ENCODE measurements around the gene USH1G. TPM values are rescaled to one million over a fixed set of nuclear protein-coding genes. Genes with fewer than 3 reads are reported as not detected.
"Not testable (repeated sequence)": the region's sequence is repeated elsewhere in the genome, so short reads cannot be mapped to it uniquely, and the experiment has no call there.

Gene USH1G
- total RNA-seq, 1 donor from 2014 or later, result not detected

DNA sequence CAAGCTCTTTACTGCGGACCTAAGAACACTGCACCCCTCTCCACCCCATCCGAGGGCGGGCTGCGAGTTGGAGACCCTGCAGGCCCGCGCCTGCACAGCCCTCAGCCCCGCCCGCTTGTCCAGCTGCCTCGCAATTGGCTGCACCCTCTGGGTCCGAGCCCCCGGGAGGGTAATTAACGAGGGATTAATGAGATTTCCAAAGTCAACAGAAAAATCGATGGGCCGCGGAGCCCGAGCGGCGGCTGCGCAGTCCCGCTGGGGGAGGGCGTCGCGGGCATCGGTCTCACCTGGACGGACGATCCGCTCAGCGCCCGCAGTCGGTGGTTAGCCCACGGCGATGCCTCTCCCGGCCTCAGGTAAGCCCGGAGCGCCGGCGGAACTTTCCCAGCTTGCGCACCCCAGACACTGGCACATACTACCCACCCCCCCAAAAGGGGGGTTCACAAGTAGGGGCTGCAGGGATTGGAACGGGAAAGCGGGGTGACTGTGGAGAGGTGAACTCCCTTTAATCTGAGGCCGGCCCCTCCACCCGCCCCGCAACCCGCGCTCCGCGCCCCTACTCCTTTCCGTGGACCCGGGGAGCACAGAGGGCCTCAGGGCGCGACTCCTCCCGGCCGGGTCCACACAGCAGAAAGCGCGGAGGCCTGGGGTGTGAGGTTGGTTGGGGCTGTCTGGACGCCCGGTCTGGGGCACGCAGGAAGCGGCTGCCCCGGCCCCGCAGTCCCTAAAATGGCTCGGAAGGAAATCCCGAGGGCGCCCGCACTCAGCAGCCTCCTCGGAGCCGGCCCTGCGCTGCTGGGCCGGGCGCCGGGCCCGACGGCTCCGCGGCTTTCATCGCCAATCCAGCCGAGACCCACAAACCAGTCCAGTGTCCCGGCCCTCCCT is 12.8 kb upstream of the USH1G start, which contains the start of gene OTOP3:
Gene OTOP3, plus strand, starts transcription at position 314 of the 885 bp plus-strand sequence. Its CDS starts 24 bp downstream, at position 338.
- peak; percentile 34 for ATAC-seq

DNA sequence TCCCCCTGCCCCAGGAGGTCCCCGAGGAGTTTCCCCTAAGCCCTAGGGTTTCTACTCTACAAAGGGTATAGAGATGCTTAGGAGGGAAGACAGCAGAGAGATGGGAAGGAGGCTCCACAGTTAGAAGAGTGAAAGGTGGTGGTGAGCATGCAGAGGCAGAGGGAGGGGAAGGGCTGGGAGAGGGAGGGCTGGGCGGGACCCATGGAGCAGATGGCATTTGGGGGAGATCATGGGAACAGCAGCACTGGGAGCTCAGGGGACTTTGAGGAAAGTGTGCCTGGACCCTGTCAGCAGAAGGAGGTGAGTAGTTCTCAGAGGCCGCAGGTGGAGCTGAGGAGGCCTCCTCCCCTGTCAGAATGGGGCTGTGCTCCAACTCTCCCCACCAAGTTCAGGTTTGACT is 12.0 kb upstream of the USH1G start:
- DNase-seq (ENCODE audit: low spot score), result no peak
- no peak for ATAC-seq

More for the DNA sequence above, 12.8 kb upstream of the USH1G start, which contains the start of gene OTOP3:
- no peak for DNase-seq (ENCODE audit: low spot score)

DNA sequence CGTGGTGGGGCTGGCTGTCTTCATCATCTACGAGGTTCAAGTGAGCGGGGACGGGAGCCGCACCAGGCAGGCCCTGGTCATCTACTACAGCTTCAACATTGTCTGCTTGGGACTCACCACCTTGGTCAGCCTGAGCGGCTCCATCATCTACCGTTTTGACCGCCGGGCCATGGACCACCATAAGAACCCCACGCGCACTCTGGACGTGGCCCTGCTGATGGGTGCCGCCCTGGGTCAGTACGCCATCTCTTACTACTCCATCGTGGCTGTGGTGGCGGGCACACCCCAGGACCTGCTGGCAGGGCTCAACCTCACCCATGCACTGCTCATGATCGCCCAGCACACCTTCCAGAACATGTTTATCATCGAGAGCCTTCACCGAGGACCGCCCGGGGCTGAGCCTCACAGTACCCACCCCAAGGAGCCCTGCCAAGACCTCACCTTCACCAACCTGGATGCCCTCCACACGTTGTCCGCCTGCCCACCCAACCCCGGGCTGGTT is 7.5 kb upstream of the USH1G start:
- no peak for DNase-seq (ENCODE audit: low spot score)
- no peak for ATAC-seq

DNA sequence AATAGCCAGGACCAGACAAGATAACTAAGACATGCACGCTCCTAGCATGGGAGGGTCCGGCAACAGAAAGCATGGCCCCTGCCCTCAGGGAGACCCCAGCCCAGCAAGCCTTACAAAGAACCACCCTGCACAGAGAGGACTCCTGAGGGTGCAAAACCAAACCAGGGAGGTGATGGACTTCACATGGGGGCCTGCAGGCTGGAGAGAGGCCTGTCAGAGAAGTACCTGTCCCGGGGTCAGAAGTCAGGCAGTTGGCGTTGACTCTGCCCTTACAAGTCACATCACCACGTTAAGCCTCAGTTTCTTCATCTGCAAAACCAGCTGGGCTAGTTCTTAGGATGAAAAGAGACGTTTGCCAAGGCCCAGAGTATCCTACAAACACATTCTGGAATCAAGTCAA is 5.7 kb upstream of the USH1G start:
- ATAC-seq (no peak), DNase-seq (ENCODE audit: low spot score) (no peak)

DNA sequence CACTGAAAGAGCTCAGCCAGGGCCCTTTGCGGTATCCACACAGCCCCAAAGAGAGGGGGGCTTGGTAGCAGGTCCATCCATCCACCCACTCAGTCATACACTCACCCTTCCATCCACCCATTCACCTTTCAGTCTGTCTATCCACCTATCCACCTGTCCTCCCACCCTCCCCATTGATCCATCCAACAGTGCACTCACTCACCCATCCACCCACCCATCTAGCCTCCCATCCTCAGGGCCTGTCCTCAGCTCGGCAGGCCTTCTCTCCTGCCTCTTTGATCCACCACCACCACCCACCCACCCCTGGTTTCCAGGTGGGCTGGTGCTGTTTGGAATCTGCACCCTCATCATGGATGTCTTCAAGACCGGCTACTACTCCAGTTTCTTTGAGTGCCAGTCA is 2.2 kb upstream of the USH1G start:
- DNase-seq (ENCODE audit: low spot score) (no peak), ATAC-seq (no peak)

DNA sequence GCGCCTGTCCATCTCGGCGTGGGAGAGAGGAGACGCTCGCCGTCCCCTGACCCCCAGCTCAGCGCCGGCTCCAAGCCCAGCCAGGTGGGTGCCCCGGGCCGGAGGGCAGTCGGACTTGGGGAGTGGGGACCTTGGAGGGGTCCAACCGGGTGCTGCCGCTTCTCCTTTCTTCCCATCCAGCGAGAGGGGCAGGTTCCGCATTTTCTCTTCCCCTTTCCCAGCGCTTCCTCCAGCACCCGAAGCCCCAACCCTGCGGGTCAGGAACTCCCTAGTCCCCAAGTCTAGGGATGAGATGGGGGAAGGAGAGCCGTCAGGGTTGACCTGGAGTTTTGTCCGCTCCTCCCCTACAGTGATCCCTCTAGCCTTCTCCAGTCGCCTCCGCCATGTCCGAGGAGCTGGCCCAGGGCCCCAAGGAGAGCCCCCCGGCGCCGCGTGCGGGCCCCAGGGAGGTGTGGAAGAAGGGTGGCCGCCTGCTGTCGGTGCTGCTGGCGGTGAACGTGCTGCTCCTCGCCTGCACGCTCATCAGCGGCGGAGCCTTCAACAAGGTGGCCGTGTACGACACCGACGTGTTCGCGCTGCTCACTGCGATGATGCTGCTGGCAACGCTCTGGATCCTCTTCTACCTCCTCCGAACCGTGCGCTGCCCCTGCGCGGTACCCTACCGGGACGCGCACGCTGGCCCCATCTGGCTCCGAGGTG is 1.3 kb upstream of the USH1G start, which contains the start of gene OTOP2:
Gene OTOP2, plus strand, starts transcription at position 24 of the 699 bp plus-strand sequence. Its CDS starts 360 bp downstream, at position 384.
- ATAC-seq, result peak; percentile 15
- DNase-seq (ENCODE audit: low spot score), result no peak

DNA sequence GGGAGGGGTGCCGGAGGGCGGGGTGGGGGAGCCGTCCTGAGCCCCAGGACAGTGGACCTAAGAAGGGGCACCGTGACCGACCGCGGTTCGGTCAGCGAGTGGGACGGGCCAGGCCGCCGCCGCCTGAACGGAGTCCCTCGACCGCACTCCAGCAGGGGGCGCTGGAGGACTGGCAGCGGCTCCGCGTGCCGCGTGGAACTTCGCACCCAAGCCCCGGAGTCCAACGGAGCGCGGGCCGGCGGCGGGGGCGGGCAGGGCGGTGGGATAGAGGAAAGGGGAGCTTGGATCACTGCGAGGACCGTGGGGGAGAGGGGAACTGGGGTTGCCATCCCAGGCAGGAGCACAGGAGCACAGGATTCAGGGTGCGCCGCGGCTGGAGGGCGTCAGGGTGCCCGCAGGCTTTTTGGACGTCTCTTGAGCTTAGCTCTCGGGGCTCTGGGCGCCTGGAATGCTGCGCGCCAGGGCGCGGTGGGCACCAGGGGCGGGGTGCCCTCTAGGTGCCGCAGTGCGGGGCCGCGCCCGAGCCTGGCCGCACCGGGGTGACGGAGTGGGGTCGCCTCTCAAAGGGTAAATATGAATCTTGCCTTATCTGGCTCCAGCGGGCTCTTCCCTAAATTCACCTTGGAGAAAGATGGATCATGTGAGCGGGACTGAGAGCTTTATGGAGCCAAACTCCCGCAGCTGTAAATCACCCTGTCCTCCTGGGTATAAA is 639 bp upstream of the USH1G start:
- DNase-seq (ENCODE audit: low spot score), result peak; percentile 73
- ATAC-seq, result peak; percentile 87

DNA sequence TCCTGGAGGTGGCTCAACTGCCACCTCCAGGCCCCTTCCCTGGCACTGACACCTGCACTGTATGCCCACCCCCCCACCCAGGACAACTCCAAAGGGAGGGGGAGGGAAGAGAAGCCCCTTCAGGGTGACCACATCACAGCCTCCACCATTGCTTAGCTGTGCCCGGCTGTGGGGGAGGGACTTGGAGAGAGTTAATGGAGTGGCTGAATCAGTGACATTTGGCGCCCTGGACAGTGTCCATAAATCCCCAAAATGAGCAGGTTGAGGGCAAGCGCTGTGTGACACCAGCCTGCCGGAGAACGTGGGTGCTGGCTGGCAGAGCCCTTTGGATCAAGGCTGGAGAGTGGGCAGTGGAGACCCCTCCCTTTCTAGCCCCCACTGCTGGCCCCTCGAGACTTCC is 883 bp downstream of the USH1G start:
- no peak for ATAC-seq
- no peak for DNase-seq (ENCODE audit: low spot score)

DNA sequence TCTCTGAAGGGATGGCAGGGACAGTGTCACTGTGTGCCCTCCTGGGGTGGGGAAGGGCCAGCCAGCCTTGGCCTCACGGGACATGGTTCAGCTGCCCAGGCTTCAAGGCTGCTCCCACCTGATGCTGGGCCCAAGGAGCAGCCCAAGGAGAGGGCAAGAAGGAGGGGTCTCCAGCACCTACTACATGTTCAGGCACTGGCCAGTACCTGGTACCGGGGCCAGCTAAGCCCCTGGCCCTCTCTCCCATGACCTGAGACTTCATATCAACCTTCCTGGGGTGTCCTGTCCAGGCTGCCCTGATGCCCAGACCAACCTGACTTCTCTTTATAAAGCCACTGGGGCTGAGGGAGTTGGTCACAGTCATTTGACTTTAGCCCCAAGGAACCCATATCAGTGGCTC is 1.3 kb downstream of the USH1G start:
- ATAC-seq (no peak), DNase-seq (ENCODE audit: low spot score) (no peak)

DNA sequence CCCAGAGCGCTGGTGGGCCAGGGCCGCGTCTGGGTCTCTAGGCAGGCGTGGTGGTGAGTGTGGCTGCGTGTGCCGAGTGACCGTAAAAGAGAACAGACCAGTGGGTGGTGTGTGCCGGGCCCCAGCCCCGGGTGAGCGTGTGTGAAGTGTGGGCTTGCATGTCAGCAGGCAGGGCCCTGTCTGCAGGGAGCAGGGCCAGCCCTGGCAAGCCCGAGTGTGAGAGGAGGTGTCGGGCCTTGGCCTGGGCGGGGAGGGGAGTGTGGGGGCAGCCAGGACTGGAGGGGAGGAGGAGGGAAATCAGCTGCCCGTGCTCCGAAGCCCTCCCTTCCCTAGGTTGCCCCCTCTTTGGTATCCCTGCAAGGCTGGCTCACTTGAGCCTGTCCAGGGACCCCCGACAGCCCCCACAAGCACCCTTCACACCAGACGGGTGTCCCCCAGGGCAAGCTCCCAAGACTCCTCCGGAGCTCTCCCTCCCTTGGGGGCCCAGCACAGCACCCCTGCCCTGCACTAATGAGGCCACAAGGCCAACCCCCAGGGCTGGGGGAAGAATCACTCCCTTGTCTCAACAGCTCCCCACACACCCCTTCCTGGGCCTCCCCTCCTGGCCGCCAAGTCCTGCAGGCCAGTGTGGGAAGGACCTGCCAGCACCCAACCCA is 1.9 kb downstream of the USH1G start:
- ATAC-seq (no peak), DNase-seq (ENCODE audit: low spot score) (no peak)

DNA sequence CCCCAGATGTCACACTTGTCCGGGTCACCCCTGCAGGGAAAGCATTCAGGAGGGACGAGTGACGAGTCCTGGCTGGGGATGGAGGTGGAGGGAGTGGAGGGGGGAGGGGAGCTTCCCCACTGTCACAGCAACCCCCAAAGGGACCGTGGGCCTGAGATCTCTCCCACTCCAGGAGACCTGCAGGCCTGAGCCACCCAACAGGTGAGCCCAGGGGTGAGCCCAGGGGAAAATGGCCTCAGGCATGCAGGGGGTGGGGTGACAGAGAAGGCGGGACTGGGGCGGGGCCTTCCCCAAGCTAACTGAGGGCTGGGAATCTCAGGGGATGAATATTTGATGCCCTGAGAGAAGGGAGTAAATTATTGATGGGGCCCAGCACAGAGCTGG is 2.4 kb downstream of the USH1G start:
- no peak for DNase-seq (ENCODE audit: low spot score)
- ATAC-seq, result no peak

DNA sequence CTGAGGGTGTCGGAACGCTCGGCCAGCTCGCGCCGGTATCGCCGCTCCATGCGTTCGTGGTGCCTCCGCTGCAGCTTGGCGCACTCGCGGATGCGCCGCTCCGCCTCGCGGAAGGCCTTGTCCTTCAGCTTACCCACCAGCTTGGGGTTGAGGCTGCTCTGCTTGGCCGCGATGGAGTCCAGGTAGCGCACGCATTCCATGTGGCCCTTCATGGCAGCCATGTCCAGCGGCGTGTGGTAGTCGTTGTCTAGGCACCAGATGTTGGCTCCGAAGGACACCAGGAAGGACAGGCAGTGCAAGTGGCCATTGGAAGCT is 2.8 kb downstream of the USH1G start:
- no peak for DNase-seq (ENCODE audit: low spot score)
- no peak for ATAC-seq

DNA sequence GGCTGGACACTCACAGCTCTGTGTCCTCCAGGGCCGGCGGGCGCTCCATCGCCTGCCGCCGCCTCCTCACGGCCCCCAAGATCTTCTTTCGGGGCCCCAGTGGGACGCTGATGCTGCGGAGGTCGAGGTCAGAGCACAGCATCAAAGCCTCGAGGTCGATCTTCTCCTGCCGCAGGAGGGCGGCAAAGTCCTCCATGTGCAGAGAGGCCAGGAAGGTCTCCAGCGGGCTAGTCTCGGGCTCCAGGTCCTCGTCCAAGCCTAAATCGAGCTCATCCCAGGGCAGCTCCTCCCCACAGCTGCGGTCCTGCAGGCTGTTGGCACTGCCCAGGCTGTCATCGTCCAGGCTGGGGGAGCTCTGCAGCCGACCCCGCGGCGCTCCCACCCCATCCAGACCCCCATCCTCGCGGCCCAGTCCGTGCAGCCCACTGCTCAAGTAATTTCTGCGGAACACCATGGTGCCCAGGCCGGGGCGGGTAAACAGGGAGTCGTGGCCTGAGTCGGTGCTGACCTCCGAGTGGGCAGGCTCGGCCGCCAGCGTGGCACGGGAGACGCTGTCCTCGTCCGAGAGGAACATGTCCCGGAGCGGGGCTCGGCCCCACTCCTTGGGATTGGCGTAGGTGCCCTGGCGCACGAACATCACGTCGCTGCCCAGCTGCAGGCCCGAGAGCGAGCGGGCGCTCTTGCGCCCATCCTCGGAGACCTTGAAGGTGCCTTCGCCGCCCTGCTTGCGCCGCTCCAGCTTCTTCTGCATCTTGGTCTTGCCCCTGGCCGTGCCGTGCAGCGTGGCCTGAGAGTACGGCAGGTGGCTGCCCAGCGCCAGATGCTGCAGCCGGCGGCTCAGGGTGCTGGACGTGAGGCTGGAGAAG is 3.4 kb downstream of the USH1G start:
- DNase-seq (ENCODE audit: low spot score) (no peak), ATAC-seq (peak; percentile 39)

DNA sequence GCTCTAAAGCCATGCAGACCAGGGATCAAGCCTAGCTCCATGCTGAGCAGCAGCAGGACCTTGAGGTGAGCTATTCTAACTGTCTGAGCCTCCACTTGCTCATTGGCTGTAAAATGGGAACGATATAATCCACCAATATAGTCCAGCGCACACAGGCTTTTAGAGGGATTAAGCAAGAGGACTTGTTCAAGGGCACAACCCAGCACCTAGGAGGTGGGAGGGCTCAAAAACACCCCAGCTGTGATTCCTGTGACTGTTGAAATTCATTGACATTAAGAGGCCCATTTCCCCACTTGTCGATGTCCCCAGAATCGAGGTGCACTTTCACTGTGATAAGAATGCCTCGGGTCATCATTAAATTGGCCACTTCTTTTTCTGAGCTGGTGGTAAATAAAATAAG is 4.1 kb downstream of the USH1G start:
- DNase-seq (ENCODE audit: low spot score), result no peak
- ATAC-seq, result no peak

DNA sequence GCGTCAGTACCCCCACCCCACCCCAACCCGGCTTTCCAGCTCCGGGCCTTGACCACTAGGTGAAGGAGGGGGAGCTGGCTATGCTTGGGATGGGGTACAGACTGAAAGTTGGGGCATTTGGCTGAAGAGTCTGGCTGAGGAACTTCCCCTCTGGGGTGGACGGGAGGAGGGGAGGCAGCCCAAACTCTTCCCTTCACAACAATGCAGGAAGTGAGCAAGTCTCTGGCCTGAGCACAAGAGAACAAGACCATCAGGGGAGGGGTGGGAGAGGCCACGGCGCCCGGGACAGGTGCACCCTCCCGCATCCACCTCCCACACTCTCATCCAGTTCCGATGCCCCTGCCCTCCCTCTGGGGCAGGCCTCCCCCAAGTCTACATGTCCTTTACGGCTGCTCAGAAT is 5.6 kb downstream of the USH1G start:
- peak; percentile 23 for ATAC-seq

DNA sequence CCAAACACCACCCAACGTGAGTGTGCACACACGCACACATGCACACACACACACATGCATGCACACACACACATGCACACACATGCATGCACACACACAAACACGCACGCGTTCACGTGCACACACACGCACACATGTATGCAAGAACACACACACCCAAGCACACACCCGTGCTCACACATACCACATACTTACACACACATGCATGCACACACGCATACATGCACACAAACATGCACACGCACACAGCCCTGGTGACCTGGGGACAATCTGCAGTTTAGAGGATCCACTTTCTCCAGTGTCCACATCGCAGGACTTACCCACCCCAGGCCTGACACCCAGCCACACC is 6.2 kb downstream of the USH1G start:
- DNase-seq (ENCODE audit: low spot score) (no peak), ATAC-seq (no peak)

More for the DNA sequence above, 5.6 kb downstream of the USH1G start:
- no peak for DNase-seq (ENCODE audit: low spot score)

DNA sequence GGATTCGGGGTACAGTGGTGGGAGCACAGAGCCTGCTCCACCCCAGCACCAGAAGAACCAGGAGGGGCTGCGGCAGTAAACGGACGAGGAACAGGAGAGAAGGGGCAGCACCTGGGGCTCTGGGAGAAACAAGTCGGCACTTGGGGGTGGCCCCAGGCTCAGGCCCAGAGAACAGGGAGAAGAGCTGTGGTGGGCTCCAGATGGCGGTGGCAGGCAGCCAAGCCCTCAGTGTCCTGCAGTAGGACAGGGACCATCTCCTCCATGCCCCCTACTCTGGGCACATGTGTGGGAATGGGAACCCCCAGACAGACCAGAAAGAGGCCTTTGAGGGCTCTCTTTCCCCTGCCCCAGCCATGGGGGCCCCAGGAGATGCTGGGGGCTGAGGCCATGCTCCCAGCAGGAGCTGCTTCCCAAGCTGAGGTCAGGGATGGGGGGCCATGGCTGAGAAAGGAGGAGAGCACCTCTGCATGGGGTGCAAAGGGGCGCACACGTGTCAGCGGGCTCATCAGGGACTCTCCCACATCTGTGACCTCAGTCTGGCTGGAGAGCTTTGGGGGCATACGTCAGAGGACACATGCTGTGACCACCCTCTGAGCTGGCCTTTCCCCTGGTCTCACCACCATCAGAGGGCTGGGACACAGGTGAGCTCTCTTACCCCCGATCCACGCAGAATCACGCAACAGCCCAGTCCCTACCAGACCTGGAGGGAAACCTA is 6.8 kb downstream of the USH1G start:
- DNase-seq (ENCODE audit: low spot score) (no peak), ATAC-seq (no peak)

DNA sequence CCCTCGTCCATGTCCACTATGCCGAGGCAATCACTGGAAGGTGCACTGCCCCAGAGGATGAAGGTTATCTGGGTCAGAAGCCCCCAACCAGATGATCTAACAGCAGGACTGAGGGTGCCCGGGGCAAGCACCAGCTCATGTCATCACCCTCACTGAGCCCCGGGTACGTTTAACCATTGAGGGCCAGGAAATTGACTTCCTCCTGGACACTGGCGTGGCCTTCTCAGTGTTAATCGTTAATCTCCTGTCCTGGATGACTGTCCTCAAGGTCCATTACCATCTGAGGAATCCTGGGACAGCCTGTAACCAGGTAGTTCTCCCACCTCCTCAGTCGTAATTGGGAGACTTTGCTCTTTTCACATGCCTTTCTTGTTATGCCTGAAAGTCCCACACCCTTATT is 11.6 kb downstream of the USH1G start:
- ATAC-seq; DNase-seq (ENCODE audit: low spot score): not testable (repeated sequence)

DNA sequence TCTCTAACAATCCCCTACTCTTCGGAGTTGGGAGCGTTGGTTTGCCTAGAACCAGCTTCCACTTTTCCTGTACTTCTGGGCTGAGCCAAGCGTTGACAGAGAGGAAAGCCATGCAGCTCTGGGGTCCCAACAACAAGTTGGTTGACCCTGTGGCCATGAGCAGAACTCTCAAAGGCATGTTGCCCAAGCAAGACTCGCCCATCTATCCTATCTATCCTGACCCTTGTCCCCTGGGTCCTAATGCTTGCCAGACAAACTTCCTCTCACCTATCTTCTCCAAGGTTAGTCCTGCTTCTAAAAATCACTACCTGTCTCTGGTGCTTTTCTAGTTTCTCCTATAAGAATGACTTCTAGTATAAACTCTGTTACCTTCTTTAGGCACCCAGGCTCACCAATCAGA is 14.0 kb downstream of the USH1G start:
- ATAC-seq; DNase-seq (ENCODE audit: low spot score): not testable (repeated sequence)
